Omental fat pad (tissue), 4 donors: ENCODE measurements around the gene CDH18. TPM values are rescaled to one million over a fixed set of nuclear protein-coding genes. Genes with fewer than 3 reads are reported as not detected.

Experiments used
- ATAC-seq: fragments of 150-250 bp; one replicate; pipeline ENCODE4 v1.9.1; 2016; ENCODE audit warnings: mild to moderate bottlenecking, moderate library complexity; ENCODE audit not compliant: low FRiP score
- DNase-seq: peaks from one replicate; pipeline ENCODE4 v3.0.0-alpha.2; 2019; ENCODE audit warnings: low spot score
- total RNA-seq, 4 donors: library from RNA; depleted of rRNA; stranded (reverse); fragments of >200 nt; gene quantifications; one replicate each; pipeline ENCODE4 v1.1.0, GENCODE V29; 2016
- TF ChIP-seq, protein P1 (sequence below), 3 donors: fragments of 450-650 bp; IDR thresholded peaks; one replicate each; pipeline ENCODE4 v1.5.1; 2016 to 2017; ENCODE audit warnings: antibody characterized with exemption in 3 of 3, mild to moderate bottlenecking in 3 of 3, moderate library complexity in 2 of 3

Gene CDH18
- total RNA-seq, 4 donors from 2014 or later, result not detected

DNA sequence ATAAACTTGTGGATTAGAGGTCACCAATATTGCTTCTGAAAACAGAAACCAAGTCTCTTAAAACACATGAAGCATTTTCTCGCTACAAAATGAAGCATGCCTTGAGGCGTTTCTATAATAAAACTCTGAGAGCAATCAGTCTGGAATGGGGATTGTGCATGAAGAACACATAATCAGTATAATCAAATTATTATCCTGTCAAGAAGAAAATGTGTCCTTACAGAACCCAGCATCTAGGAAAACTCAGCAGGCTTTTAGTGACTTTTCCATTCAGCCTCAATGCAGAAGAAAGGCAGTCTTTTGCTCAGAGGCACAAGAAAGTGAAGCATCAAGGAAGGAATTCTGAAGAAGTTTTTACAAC, 121.9 kb downstream of the CDH18 start:
- DNase-seq (no peak), ATAC-seq (no peak)
- TF ChIP-seq, protein P1, sequence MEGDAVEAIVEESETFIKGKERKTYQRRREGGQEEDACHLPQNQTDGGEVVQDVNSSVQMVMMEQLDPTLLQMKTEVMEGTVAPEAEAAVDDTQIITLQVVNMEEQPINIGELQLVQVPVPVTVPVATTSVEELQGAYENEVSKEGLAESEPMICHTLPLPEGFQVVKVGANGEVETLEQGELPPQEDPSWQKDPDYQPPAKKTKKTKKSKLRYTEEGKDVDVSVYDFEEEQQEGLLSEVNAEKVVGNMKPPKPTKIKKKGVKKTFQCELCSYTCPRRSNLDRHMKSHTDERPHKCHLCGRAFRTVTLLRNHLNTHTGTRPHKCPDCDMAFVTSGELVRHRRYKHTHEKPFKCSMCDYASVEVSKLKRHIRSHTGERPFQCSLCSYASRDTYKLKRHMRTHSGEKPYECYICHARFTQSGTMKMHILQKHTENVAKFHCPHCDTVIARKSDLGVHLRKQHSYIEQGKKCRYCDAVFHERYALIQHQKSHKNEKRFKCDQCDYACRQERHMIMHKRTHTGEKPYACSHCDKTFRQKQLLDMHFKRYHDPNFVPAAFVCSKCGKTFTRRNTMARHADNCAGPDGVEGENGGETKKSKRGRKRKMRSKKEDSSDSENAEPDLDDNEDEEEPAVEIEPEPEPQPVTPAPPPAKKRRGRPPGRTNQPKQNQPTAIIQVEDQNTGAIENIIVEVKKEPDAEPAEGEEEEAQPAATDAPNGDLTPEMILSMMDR (IDR thresholded peaks at IDR 0.05), result no peak

DNA sequence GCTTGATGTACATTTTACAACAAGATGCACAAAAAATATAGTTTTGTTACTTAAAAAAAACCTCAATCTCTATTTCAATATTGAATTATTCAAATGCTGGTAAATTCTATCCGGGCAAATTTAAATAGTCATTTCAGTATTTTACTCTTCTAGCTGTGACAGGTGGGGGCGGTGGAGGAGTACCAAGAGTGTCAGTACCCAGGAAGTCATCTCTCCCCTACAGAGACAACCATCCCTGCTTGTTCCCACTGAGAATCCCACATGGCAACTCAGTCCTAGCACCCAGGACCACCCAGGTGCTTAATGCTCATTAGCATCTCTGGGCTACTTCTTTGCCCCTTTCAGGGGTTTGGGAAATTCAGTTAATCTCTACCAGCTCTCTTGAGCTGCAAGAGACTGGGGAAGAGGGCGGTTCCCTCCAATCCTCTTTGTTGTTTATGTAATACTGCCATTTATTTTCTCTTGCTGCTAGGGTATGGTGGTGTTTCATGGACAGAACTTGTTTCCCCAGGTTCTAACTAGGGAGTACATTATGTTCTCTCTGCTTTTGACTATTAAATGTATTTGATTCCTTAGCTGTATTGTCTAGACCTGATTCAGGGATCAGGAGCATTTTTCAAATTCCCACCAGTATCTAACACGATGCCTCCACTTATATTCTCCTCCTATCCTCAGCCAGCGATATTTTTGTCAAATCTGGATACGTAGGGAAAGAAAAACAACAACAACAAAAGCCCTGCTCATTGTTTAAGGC, 122.5 kb downstream of the CDH18 start:
- TF ChIP-seq, protein P1 (IDR thresholded peaks at IDR 0.05), result no peak
- no peak for DNase-seq
- no peak for ATAC-seq

DNA sequence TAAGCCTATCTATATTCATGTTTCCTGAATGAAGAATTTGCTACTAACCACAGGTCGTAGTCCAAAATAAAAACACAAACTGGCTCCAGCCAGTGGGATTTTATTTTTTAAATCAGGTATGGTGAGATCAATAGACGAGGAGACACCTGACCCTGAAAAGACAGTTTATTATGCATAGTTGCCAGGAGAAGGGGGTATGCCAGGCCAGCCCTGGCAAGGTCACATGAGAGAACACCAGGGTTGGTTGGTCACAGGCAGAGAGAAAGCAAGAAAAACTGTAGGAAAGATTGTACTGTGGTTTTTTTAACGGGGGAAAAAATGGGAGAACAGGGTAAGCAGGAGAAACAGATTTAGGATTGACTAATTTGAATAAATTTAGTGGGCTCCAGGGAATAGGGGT, 125.3 kb downstream of the CDH18 start:
- ATAC-seq, result no peak

DNA sequence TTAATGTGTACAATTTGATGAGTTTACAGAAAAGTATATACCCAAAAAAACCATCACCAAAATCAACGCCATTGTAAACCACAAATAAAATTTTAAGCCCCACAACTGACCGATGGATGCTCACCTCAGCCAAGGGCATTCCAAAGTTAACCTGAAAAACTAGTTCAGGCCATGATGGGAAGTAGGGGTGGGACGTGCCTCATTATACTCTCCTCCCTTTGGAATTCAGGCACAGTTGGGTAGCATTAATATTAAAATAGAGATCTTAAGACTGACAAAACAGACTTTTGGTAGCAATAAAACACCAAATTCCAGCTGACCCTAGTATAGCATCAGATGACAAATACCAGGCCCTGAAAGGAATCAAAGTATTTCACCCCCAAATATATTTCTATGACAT, 129.0 kb downstream of the CDH18 start:
- ATAC-seq (no peak), DNase-seq (no peak)
- TF ChIP-seq, protein P1 (IDR thresholded peaks at IDR 0.05), result no peak

More for the DNA sequence above, 125.3 kb downstream of the CDH18 start:
- DNase-seq, result no peak
- TF ChIP-seq, protein P1 (IDR thresholded peaks at IDR 0.05), result no peak

DNA sequence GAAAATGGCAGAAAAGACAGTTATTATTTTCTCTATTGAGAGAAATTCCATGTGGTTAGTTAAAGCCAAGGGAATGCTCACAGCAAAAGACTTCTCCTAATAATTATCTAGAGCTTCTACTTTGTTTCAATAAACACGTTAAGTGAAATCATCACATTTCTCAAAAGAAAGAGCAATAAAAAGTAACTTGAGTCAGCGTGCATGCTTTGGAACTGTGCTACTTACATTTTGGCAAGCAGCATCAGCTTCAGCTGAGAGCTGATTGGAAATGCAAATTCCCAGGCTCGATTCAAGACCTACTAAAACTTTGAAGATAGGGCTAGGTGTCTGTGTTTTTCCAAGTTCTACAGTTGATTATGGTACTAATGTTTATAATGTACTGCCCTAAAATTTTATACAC, 132.1 kb downstream of the CDH18 start:
- DNase-seq (no peak), ATAC-seq (no peak)
- TF ChIP-seq, protein P1 (IDR thresholded peaks at IDR 0.05), result no peak

DNA sequence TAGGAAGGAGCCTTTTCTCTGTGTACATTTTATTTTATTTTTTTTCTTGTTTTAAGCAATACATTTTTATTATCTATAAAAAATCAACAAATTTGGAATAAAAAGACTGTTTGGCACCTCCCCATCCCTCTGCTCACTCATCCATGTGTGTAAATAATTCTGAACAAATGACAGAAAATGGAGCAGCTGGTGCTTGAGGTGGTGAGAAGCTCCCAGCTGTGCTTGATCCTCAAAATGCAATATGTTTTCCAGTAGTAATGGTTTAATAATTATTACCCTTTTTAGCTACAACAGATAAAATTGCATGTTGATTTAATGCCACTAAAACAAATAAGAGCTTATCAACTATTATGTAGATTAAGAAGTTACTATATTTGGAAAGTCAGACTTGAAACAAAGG, 132.5 kb downstream of the CDH18 start:
- TF ChIP-seq, protein P1 (IDR thresholded peaks at IDR 0.05), result no peak
- DNase-seq (no peak), ATAC-seq (no peak)

DNA sequence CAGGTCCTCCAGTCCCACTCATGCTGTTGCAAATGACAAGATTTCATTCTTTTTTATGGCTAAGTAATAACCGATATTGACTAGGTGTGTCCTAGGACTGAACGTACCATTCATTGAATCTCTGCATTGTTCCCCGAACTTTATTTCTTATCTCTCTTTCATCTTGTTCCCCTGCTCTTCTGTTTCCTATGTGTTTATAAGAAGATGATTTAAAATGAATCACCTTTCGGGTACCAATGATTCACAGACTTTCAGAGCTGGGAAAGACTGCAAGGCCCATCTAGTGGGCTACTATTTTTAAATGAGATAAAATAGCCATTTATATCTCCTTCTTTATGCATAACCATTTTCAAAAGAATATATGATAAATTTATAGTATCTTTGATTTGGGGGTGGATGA, 133.0 kb downstream of the CDH18 start:
- TF ChIP-seq, protein P1 (IDR thresholded peaks at IDR 0.05), result no peak
- ATAC-seq (no peak), DNase-seq (no peak)
